SW480 (cell line): ENCODE data around the gene BEST2.
A peak's percentile ranks its signal among the peaks of the same experiment; 100 is the strongest.

ENCODE experiments used
- DNase-seq: peaks from one replicate; pipeline ENCODE4 v3.0.0-alpha.2; 2016; ENCODE audit warnings: low spot score

Gene BEST2

DNA sequence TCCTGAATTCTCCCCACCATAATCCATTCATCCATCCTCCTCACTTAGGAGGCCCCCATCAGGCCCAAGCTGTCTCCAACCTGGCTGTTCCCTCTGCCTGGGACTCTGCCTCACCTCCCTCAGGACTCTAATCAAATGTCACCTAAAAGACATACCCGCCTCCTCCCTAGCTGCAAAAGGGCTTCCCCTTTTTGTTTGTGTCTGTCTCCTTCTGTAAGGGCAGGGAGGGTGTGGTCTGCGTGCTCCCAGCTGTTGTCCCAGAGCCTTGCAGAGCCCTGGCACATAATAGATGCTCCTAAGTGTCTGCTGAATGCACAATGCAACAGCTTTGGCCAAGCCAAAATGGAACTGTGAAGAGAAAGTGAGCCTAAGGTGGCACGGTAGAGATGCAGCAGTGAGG is 21.5 kb upstream of the BEST2 start:
- no peak for DNase-seq

DNA sequence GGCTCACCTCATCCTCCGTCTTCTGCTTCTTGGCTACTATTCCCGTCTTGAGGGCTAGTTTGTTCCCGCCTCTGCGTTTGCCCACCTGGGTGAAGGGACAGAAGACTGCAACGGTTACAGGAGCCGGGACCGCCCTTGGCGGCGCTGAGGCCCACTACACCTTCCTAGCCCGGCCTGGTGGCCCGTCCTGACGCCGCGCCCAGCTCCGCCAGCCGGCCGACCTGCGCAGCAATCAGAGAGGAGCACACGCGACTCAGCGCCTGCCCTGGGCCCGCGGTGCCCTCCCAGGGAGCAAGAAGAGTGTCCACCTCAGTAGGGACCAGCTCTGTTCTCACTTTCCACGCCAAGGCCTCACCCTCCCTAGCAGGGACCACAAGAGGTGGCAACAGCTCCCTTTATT is 20.3 kb upstream of the BEST2 start:
- no peak for DNase-seq

GRCh38 chr19:12733369-12734214 is 18.0 kb upstream of the BEST2 start:
- peak; percentile 57 for DNase-seq

DNA sequence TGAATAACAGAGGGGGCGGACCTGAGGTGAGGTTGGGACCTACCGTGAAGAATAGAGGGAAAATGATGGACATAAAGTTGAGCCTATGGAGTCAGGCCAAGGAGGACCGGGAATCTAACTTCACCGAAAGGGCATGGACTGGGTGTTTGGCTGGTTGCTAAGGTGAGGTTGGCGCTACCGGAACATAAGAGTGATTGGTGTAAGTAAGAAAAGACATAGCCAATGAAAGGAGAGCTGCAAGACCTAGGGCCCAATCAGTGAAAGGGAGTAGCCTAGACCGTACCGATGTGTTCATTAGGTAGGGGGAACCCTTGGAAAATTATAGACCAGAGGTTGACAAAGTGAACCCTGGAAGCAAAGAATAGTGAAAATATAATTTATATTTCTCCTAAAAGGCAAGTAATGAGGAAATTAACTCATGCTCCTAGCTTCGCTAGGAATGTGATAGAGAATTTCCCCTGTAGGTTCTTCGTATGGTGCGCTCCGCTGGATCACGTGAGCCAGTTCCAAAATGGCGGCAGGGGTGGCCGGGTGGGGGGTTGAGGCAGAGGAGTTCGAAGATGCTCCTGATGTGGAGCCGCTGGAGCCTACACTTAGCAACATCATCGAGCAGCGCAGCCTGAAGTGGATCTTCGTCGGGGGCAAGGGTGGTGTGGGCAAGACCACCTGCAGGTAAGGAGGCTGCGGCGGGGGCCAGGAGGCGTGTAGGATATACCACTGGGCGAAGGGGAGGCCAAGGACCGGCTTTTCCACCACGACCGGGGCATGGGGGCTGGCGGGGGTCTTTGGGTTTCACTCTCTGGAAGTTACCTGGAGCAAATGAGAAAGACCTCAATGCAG is 14.4 kb upstream of the BEST2 start, which contains the start of gene GET3:
GET3 (plus strand) TSS at position 503 of the 840 bp plus-strand sequence; CDS start at position 512, 9 bp downstream.
- DNase-seq: peak; percentile 100

GRCh38 chr19:12737835-12738351 is 13.7 kb upstream of the BEST2 start:
- DNase-seq: no peak

DNA sequence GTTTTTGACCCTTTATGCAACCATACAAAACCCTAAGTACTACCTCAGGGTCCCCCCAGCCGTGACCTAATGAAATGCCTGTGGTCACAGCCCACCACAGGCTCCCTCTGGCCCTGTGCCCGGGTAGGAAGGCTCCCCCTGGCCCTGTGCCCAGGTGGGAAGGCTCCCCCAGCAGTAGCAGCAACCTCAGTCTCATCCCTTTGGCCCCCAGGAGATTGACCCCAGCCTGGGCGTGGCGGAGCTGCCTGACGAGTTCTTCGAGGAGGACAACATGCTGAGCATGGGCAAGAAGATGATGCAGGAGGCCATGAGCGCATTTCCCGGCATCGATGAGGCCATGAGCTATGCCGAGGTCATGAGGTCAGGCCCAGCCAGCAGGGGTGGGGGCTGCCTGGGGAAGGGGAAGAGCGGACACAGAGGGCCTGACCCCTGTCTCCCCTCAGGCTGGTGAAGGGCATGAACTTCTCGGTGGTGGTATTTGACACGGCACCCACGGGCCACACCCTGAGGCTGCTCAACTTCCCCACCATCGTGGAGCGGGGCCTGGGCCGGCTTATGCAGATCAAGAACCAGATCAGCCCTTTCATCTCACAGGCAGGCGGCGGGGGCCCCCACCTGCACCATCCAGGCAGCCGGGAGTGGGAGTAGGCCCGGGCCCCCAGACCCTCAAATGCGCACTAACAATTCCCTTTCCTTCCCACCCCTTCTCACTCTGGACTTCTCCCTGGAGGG is 6.3 kb upstream of the BEST2 start:
- DNase-seq: no peak

DNA sequence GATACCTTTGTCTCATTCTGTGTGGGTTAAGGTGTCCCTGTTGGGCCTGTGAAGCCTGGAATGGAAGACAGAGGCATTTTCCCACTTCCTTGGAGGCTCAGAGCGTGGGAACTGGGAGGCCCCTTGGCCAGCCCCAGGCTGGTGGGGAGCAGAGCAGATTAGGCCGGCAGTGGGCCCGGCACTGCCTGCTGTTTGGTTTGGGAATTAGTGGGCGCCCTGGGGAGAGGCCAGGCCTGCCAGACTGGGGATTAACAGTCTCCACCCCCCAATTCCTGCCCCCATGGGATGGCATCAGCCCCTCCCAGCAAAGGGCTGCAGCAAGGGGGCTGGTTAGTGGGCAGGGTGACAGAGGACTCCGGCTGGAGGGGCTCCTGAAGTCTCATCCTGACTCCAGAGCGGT is 3.1 kb upstream of the BEST2 start:
- no peak for DNase-seq

GRCh38 chr19:12749938-12750521 is 1.6 kb upstream of the BEST2 start:
- DNase-seq: peak; percentile 49

DNA sequence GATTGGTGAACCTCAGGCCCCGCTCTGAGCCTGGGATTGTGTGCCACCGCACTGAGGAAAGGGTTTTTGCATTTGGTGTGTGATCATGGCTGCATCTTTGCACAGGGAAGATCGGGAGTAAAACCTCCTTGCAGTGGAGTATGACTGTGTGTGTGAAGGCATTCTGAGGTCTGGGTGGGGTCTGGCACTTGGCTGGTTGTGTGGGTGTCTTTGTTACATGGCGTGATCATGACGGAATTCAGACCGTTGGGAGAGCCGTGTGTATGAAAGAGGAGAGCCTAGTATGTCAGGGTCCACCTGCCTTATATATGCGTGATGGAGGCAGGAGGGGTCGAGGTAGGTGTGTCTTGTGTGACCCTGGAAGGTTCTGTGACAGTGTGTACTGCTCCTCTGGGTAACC is 740 bp upstream of the BEST2 start:
- no peak for DNase-seq

DNA sequence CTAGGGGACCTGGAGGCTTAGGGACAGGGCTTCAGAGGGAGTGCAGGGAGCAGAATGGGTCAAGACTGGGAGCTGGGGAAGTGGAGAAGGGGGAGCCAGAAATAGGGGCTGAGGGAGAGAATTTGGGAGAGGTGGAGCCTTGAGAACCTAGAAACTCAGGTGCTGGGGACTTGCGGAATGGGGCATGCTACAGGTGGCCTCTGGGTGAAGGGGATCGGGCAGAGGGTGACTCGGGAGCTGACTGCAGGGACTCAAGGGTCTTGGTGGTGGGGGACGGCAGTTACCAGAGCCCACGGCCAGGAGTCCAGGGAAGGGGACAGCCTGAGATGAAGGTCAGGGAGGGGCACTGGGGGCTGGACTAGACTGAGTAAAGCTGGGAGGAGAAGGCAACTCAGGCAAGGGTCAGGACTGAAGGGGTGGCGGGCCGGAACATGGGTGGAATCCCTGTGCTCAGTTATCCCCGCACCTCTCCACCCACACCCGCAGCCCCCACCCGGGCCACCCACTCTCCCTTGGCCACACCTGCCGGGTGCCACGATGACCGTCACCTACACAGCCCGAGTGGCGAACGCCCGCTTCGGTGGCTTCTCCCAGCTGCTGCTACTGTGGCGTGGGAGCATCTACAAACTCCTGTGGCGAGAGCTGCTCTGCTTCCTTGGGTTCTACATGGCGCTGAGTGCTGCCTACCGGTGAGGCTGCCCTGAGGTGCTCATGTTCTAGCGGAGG is 628 bp downstream of the BEST2 start:
- no peak for DNase-seq

DNA sequence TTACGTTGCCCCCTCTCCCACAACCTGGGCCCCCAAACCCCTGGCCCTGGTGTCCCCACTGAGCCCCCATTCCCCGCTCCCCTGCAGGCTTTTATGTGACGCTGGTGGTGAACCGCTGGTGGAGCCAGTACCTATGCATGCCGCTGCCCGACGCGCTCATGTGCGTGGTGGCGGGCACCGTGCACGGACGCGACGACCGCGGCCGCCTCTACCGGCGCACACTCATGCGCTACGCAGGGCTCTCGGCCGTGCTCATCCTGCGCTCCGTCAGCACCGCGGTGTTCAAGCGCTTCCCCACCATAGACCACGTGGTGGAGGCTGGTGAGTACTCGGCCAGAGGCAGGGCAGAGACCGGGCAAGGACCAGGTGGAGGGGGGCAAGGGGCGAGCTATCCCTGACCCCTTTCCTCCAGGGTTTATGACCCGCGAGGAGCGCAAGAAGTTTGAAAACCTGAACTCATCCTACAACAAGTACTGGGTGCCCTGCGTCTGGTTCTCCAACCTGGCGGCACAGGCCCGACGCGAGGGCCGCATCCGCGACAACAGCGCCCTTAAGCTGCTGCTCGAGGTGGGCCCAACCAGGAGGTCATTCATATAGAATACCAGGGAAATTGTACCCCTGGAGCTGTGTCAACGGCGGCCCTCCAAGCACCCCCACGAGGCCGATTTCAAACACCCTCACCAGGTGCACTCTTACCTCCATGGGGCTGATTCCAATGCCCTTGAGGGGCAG is 3.0 kb downstream of the BEST2 start:
- DNase-seq: no peak

DNA sequence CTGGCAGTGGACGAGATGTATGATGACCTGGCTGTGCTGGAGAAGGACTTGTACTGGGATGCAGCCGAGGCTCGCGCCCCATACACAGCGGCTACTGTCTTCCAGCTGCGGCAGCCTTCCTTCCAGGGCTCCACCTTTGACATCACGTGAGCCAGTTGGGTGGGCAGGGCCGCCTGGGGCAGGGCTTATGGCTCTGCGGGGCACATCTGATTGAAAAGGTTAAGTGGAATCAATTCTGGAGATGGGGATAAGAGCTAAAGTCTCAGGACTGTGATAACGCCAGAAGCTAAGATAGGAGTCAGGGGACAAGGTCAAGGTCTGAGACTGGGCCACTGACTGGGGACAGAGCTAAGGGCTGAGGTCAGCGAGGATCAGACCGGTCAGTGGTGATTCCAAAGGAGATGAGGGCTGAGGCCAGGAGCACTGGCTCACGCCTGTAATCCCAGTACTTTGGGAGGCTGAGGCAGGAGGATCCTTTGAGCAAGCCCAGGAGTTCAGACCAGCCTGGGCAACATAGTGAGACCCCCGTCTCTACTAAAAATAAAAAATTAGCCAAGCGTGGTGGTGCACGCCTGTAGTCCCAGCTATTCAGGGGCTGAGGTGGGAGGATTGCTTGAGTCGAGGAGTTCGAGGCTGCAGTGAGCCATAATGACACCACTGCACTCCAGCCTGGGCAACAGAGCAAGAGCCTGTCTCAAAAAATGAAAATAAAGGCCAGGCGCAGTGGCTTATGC is 4.7 kb downstream of the BEST2 start:
- DNase-seq: no peak

- DNase-seq: peak; percentile 77
Measured at GRCh38 chr19:12757544-12758274, 6.1 kb downstream of the BEST2 start.

GRCh38 chr19:12759686-12760085 is 8.1 kb downstream of the BEST2 start:
- no peak for DNase-seq

DNA sequence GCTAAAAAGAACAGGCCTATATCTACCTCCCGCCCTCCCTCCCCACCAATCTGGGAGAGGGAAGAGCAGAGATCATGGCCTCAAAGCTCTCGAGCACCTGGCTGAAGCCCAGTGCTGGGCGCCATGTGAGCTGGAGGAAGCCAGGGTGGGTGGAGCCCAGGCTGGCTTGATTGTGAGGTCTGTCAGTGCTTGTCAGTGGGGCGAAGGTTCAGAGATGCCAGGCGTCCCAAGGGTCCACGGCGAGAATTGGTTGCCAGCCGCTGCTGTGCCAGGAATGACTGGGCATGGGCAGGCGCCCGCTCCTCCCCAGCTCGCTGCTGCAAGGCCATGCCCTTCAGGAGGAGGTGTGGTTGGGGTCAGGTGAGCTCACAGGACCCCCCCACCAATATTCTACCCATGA is 11.5 kb downstream of the BEST2 start:
- DNase-seq: no peak

GRCh38 chr19:12764698-12765097 is 13.1 kb downstream of the BEST2 start:
- no peak for DNase-seq

DNA sequence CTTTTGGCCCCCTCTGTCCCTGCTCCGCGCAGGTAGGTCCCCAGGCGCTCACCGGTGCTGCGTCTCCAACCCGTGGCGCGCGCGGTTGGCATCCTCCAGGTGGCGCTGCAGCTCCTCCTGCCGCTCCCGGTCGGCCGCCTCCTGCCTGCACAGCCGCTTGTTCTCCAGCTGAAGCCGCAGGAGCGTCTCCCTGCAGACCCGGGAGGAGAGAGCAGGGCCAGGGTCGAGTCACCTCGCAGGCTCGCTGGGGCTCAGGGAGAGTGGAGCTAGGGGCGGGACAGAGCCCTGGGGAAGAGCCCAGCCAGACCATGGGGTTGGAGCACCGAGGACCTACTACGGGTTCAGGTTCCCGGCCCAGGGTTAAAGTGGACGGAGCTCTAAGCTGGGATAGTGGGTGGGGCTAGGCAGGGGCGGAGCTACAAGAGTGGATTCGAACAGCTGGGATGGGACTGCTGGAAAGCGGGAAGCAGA is 14.5 kb downstream of the BEST2 start:
- DNase-seq: peak; percentile 90

DNA sequence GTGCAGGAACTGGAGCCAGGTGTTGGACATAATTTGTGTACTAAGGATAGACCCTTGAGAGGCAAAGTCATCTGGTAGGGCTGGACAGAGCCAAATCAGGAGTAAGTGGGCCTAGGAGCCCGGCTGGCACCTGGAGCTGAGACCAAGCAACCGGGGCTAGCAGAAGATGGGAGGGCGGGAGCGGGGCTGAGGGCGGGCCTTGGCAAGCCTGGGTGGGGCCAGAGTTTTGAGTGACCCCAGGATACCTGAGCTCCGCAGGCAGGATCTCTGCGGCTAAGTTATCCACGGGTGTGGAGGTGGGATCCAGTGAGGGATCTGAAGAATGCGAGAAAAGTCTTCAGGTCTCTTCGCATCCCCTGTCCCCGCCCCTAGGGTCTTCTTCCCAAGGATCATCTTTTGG is 15.6 kb downstream of the BEST2 start:
- DNase-seq: no peak

- no peak for DNase-seq
Measured at GRCh38 chr19:12767666-12768065, 16.1 kb downstream of the BEST2 start.
